Breast epithelium (tissue), 3 donors: ENCODE data around the gene PHACTR1.

Experiments used
- POLR2A ChIP-seq: fragments of 450-650 bp; IDR thresholded peaks from one replicate; pipeline ENCODE4 v1.6.1; 2016; ENCODE audit warnings: antibody characterized with exemption, mild to moderate bottlenecking, moderate library complexity
- POLR2AphosphoS5 ChIP-seq, 3 donors: sonication (generic); formaldehyde crosslinking; IDR thresholded peaks; one replicate each; pipeline ENCODE4 v1.6.1; 2017; ENCODE audit warnings: antibody characterized with exemption in 3 of 3
- TF ChIP-seq, protein P1 (sequence below), 3 donors: fragments of 450-650 bp; IDR thresholded peaks; one replicate each; pipeline ENCODE4 v1.5.1; 2016 to 2017; ENCODE audit warnings: antibody characterized with exemption in 3 of 3, mild to moderate bottlenecking in 3 of 3, moderate library complexity in 3 of 3

- TF ChIP-seq POLR2AphosphoS5 (IDR thresholded peaks at IDR 0.05): no peak
- TF ChIP-seq, protein P1, sequence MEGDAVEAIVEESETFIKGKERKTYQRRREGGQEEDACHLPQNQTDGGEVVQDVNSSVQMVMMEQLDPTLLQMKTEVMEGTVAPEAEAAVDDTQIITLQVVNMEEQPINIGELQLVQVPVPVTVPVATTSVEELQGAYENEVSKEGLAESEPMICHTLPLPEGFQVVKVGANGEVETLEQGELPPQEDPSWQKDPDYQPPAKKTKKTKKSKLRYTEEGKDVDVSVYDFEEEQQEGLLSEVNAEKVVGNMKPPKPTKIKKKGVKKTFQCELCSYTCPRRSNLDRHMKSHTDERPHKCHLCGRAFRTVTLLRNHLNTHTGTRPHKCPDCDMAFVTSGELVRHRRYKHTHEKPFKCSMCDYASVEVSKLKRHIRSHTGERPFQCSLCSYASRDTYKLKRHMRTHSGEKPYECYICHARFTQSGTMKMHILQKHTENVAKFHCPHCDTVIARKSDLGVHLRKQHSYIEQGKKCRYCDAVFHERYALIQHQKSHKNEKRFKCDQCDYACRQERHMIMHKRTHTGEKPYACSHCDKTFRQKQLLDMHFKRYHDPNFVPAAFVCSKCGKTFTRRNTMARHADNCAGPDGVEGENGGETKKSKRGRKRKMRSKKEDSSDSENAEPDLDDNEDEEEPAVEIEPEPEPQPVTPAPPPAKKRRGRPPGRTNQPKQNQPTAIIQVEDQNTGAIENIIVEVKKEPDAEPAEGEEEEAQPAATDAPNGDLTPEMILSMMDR (IDR thresholded peaks at IDR 0.05): no peak
- TF ChIP-seq POLR2A: no peak
Observed at GRCh38 chr6:13288969-13289391, 572.4 kb downstream of the PHACTR1 start.
